HG03442 (cell line): ENCODE data around the gene L1CAM.

ENCODE experiments used
- ATAC-seq: cut with Tn5 transposase; IDR thresholded peaks from one replicate; pipeline ENCODE4 v1.9.1; 2021; ENCODE audit warnings: mild to moderate bottlenecking, moderate library complexity; ENCODE audit not compliant: unreplicated experiment

The L1CAM gene

DNA sequence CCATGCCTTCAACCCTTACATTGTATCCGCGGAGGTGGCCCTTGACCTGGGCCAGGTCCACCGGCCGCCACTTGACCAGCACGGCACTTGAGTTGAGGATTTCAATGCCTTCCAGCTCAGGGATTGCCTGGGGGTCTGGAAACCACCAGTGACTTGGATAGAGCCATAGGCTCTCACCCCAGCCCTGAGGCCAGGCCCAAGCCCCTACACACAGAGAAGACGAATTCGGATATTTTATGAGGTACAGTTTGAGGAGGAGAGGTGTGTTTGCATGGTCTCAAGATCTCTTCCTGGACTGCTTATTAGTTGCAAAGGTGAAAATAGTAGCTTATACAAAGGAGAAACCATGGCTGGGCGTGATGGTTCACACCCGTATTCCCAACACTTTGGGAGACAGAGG, 20.3 kb downstream of the L1CAM start:
- no peak for ATAC-seq

DNA sequence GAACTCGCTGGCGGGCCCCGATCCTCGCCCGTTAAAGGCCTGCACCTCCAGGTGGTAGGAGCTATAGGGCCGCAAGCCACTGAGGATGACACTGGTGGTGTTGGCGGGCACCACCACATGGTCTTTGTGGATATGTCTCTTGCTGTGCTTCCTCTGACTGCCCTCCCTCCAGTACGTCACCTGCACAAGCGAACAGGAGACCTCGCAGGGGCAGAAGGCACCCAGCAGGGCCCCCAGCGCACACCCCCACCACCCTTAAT, 20.7 kb downstream of the L1CAM start:
- no peak for ATAC-seq

DNA sequence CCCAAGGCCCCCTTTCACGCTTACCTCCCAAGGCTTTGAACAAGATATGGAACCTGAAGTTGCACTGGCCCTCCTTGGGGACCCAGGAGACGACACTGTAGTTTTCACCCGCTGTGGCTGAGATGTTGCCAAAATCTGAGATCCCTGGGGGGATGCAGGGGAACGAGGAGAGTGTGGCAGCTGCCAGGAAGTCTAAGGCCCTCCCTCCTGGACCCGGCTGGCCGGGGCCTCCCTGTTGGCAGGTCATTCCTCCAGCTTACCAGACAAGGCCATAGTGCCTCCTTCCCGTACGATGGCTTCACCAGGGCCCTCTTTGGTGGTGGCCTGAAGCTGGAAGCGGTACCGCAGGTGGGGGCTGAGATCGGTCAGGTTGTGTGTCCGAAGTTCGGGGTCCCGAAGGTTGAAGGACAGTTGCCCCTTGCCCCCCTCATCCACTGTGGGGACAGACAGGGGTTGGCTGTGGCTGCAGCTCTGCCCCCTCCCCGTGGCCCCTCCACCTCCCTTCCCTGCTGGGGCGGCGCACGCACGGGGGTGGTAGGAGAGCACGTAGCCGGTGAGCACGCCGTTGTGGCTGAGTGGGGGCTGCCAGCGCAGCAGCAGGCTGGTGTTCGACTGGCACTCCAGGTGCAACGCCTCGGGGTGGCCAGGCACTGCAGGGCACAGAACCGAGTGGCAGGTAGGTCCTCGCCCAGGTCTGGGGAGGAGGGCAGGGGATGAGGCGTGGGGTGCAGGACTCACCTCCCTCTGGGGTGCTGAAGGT, 21.2 kb downstream of the L1CAM start:
- no peak for ATAC-seq

- no peak for ATAC-seq
Observed at GRCh38 chrX:153864101-153864500, 21.9 kb downstream of the L1CAM start.

GRCh38 chrX:153863251-153863991, 22.6 kb downstream of the L1CAM start:
- ATAC-seq = no peak

GRCh38 chrX:153862369-153863250, 23.4 kb downstream of the L1CAM start:
- ATAC-seq = no peak

- no peak for ATAC-seq
Observed at GRCh38 chrX:153861733-153862310, 24.2 kb downstream of the L1CAM start.

GRCh38 chrX:153861151-153861550, 24.8 kb downstream of the L1CAM start:
- ATAC-seq = no peak

DNA sequence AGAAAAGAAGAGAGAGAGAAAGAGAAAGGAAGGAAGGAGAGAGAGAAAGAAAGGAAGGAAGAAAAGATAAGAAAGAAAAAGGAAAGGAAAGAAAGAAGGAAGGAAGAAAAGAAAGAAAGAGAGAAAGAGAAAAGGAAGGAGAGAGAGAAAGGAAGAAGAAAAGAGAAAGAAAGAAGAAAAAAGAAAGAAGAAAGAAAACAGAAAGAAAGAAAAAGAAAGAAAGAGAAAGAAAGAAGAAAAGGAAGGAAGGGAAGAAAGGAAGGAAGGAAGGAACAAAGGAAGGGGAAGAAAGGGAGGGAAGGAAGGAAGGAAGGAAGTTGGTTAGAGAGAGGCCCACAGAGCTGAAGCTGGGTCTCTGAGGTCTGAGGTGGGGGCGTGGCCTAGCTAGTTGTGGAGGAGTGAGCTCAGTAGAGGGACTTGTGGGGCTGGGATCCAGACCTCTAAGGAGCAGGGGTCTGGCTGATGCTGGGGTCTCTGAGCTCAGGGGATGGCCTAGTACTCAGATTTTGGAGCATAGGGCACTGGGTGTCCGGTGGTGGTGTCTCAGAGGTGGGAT, 28.5 kb downstream of the L1CAM start:
- no peak for ATAC-seq

DNA sequence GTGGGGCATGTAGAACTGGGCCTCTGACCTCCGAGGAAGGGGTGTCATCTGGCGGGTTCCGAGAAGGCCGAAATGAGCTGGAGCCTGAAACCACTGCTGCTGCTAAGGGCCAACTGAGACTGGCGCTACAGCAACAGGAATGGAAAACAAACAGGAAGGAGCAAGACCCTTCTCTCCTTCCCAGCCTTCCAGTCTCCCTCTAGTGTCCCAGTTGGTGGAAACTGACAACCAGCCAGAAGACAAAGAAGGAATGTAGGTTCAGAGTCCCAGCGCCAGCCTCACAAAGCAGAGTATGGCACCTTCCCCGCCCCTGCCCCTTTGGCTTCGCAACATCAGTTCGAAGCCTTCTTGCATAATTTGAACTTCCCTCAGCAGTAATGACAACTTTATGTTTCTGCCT, 31.3 kb downstream of the L1CAM start:
- ATAC-seq = no peak

GRCh38 chrX:153853902-153854267, 32.1 kb downstream of the L1CAM start:
- ATAC-seq = no peak

DNA sequence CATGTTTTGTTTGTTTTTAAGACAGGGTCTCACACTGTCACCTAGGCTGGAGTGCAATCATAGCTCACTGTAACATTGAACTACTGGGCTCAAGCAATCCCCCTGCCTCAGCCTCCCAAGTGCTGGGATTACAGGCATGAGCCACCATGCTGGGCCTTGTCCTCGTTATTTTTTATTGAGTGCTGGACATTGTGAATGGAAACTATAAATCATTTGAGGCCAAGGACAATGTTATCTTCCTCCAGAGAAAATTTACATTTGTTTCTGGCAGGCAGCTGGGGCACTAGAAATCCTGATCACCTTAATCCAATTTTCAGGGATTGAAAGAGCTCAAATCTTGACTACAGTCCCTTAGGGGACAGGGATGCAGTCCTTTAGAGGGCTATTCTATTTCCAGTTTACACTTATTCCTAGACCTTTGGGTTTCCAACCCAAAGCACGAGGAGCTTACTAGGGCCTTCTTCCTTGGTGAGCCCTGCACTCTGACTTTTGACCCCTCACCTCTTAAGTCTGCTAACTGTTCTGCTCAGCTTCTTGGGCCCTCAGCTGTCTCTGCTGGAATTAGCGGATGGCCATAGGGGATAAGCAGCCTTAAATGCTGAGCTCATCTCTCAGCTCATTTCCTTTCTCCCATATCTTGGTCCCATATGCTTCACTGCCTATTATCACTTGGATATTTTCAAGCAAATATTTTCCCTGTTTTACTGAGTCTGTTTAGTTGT, 32.6 kb downstream of the L1CAM start:
- ATAC-seq = no peak

GRCh38 chrX:153851981-153852380, 34.0 kb downstream of the L1CAM start:
- no peak for ATAC-seq

DNA sequence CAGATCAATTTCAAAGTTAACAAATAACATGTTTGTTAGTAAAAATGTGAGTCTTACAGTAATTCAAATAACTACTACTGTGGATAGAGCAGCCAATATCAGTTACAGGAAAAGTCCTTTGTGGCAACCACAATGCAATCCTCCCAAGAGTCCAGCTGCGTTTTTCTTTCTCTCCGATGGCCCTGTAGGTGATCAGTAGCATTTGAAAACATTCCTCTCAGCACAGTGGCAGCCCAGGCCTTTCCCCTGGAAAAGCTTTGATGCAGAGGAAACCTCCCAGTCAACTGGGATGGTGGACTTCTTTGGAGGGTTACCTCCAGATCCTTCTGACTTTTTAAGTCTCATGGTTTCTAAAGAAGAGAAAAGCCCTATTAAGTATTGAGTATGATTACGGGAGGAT, 37.6 kb downstream of the L1CAM start:
- no peak for ATAC-seq

GRCh38 chrX:153845842-153846241, 40.1 kb downstream of the L1CAM start:
- no peak for ATAC-seq

- ATAC-seq = no peak
Observed at GRCh38 chrX:153845195-153845594, 40.8 kb downstream of the L1CAM start.

GRCh38 chrX:153844509-153845082, 41.4 kb downstream of the L1CAM start:
- no peak for ATAC-seq

DNA sequence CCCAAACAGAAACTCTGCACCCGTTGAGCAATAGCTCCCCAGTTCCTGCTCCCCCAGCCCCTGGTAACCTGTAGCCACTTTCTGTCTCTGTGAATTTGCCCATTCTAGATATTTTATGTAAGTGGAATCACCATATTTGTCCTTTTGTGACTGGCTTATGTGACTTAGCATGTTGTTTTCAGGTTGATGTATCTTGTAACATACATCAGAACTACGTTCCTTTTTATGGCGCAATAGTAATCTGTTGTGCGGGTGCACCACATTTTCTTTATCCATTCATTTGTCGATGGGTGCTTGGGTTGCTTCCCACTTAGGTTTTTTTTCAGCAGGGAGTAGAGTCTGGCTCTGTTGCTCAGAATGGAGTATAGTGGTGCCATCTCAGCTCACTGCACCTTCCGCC, 49.1 kb downstream of the L1CAM start:
- ATAC-seq = no peak

DNA sequence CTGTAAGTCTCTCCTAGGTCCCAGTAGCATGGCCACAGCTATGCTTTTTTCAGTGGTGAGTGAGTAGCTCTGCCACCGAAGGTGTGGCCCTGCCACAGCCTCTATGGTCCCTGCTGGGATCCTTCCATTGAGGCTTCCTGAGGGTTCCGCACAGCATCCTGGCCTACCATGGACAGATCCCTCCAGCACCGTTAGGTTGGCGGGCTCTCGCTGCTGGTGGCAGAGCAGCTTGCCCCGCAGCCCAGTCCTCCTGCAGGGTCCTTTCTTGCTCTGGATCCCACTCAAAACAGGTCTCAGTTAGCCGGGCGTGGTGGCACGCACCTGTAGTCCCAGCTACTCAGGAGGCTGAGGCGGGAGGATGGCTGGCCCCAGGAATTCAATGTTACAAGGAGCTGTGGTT, 53.2 kb downstream of the L1CAM start:
- ATAC-seq = no peak
